Nephron progenitor cell (in vitro differentiated cells): ENCODE measurements around the gene PHF5A.
"Not testable (repeated sequence)": the region's sequence is repeated elsewhere in the genome, so short reads cannot be mapped to it uniquely, and the experiment has no call there.

Experiments
- DNase-seq: peaks from one replicate; pipeline ENCODE4 v3.0.0; 2021
- H3K27ac Mint-ChIP-seq: 2 replicates; pipeline ENCODE4 v1.8.0; 2021; ENCODE audit warnings: mild to moderate bottlenecking, moderate library complexity, mixed read lengths
- H3K27me3 Mint-ChIP-seq: 2 replicates; pipeline ENCODE4 v1.8.0; 2021; ENCODE audit warnings: mild to moderate bottlenecking, low read depth, mixed read lengths; ENCODE audit not compliant: poor library complexity
- H3K36me3 Mint-ChIP-seq: 2 replicates; pipeline ENCODE4 v1.8.0; 2021; ENCODE audit warnings: low read depth, mixed read lengths
- H3K4me1 Mint-ChIP-seq: 2 replicates; pipeline ENCODE4 v1.8.0; 2021; ENCODE audit warnings: mixed read lengths
- H3K4me3 Mint-ChIP-seq: 2 replicates; pipeline ENCODE4 v1.8.0; 2021; ENCODE audit warnings: mild to moderate bottlenecking, moderate library complexity, mixed read lengths
- H3K9me3 Mint-ChIP-seq: 2 replicates; pipeline ENCODE4 v1.8.0; 2021; ENCODE audit warnings: mild to moderate bottlenecking, moderate library complexity, mixed read lengths
- TF ChIP-seq, protein P1 (sequence below): fragments of 200-600 bp; sonication (generic); IDR thresholded peaks from 2 replicates; pipeline ENCODE4 v1.5.0; 2021; ENCODE audit warnings: antibody characterized with exemption

Gene PHF5A

DNA sequence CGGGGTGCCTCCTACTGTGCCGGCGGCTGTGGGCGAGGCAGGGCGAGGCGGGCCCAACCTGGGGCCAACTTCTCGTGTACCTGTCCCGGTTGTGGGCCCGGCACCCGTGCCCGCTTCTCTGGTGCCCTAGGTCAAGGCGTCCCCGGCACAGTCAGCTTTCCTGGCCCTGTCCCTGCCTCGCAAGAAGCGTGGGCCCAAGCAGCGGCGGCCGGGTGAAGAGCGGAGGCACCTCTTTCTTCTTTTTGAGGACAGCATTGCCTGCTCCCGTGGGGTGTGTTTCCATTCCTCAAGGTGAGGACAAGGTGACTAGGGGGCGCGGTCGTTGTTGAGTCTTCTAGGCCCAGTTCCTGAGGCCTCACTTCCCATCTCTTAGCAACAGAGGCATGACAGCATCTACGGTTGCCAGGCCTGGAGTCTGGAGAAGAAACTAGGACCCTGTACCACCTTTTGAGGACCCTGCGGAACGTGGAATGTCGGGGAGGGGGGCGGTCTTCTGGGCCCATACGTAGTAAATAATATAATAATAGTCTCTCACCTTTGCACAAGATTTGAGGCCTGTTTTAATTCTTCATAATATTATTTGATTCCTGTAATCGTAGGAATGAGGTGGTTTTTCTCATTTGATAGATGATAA lies 843 bp upstream of the PHF5A start:
- peaks cover 27% of the 10 kb centered on the region for H3K36me3 Mint-ChIP-seq
- peak overlapping the region; percentile 93 for H3K4me3 Mint-ChIP-seq
- no peaks in the 10 kb centered on the region for H3K9me3 Mint-ChIP-seq
- H3K27ac Mint-ChIP-seq: peak overlapping the region; percentile 100
- DNase-seq: no peak
- no peaks in the 10 kb centered on the region for H3K27me3 Mint-ChIP-seq
- TF ChIP-seq, protein P1, sequence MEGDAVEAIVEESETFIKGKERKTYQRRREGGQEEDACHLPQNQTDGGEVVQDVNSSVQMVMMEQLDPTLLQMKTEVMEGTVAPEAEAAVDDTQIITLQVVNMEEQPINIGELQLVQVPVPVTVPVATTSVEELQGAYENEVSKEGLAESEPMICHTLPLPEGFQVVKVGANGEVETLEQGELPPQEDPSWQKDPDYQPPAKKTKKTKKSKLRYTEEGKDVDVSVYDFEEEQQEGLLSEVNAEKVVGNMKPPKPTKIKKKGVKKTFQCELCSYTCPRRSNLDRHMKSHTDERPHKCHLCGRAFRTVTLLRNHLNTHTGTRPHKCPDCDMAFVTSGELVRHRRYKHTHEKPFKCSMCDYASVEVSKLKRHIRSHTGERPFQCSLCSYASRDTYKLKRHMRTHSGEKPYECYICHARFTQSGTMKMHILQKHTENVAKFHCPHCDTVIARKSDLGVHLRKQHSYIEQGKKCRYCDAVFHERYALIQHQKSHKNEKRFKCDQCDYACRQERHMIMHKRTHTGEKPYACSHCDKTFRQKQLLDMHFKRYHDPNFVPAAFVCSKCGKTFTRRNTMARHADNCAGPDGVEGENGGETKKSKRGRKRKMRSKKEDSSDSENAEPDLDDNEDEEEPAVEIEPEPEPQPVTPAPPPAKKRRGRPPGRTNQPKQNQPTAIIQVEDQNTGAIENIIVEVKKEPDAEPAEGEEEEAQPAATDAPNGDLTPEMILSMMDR: no peak
- H3K4me1 Mint-ChIP-seq: peaks cover 41% of the 10 kb centered on the region

DNA sequence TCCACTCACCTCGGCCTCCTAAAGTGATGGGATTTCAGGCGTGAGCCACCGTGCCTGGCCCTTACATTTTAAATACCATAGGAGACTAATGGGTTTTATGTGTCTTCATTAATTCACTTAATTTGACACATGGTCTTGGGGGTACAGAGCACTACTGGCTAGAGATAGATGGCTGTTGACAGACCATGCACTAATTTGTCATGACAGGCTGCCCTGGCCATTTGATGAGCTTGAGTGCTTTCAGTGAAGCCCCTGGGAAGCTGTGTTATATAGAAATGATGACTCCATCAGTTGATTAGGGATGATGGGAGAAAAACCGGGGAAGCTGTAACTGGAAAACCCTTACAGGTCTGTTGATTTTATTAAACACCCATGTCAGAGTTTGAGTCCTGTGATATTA lies 6.6 kb downstream of the PHF5A start:
- Mint-ChIP-seq H3K36me3 (peaks cover 50% of the 10 kb centered on the region), H3K9me3 (no peaks in the 10 kb centered on the region)

DNA sequence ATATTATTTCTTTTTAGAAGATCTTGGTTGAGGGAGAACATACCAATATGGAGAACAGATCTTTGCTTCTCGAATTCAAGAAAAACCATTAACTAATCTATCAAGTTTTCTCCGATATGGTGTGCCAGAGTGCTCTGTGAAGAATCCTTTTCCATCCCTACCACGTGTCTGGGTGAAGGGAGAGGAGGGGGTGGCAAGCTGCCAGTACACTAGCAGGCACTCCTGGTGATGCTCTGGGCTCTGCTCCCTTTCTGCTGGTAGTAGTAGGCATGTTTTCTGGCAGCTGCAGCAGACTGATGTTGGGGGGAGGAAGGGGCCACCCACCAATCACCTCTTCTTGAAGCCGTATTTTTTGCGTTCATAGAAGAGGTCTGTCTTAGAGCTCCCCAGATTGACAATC lies 8.4 kb downstream of the PHF5A start:
- H3K4me1 Mint-ChIP-seq, DNase-seq, H3K27ac Mint-ChIP-seq, H3K9me3 Mint-ChIP-seq, H3K4me3 Mint-ChIP-seq, H3K27me3 Mint-ChIP-seq: not testable (repeated sequence)
- H3K36me3 Mint-ChIP-seq: peaks cover 42% of the 10 kb centered on the region

More for the DNA sequence above, 6.6 kb downstream of the PHF5A start:
- no peak for DNase-seq
- peaks cover under 1% of the 10 kb centered on the region for H3K4me1 Mint-ChIP-seq
- TF ChIP-seq, protein P1: no peak
- H3K27me3 Mint-ChIP-seq: peaks cover 3% of the 10 kb centered on the region
- no peak overlapping the region for H3K27ac Mint-ChIP-seq
- no peak overlapping the region for H3K4me3 Mint-ChIP-seq

DNA sequence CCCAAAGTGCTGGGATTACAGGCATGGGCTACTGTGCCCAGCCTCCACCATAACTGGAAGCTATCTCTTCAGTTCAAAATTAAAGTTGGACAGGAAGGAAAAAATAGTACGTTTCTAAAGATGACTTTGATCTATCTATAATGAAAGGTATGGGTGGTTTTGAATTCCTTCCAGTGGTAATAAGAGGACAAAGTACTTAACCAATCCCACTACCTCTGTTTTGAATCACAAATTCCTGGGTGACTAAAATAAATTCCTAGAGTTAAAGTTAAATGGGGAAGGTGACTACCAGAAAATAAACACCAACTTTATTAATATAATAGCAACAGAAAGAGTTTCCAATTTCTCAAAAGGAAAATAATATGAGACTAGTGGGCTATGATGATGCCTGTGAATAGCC lies 9.1 kb downstream of the PHF5A start:
- TF ChIP-seq, protein P1: no peak
- DNase-seq: no peak
- H3K4me3 Mint-ChIP-seq: no peak overlapping the region
- peaks cover 36% of the 10 kb centered on the region for H3K36me3 Mint-ChIP-seq
- H3K4me1 Mint-ChIP-seq: no peaks in the 10 kb centered on the region
- no peaks in the 10 kb centered on the region for H3K9me3 Mint-ChIP-seq
- H3K27ac Mint-ChIP-seq: no peak overlapping the region
- peaks cover 3% of the 10 kb centered on the region for H3K27me3 Mint-ChIP-seq

DNA sequence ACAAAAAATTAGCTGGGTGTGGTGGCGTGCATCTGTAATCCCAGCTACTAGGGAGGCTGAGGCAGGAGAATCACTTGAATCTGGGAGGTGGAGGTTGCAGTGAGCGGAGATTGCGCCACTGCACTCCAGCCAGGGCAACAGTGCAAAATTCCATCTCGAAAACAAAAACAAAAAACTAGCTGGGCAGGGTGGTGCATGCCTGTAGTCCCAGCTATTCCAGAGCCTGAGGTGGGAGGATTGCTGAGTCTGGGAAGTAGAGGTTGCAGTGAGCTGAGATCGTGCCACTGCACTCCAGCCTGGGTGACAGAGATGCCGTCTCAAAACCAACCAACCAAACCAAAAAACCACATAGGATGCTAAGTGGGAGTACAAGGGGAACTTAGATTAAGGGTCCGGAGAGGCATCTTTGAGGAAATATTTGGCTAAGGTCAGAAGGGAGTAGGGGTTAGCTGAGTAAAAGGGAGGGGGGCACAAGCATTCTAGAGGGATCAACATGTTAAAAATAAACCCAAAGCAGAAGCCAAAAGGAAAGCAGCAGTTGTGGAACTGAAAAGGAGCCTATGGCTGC lies 10.2 kb downstream of the PHF5A start:
- peaks cover 3% of the 10 kb centered on the region for H3K27me3 Mint-ChIP-seq
- TF ChIP-seq, protein P1: no peak
- DNase-seq: no peak
- H3K36me3 Mint-ChIP-seq: peaks cover 31% of the 10 kb centered on the region
- H3K4me3 Mint-ChIP-seq: no peak overlapping the region
- H3K4me1 Mint-ChIP-seq: no peaks in the 10 kb centered on the region
- H3K9me3 Mint-ChIP-seq: no peaks in the 10 kb centered on the region
- no peak overlapping the region for H3K27ac Mint-ChIP-seq

DNA sequence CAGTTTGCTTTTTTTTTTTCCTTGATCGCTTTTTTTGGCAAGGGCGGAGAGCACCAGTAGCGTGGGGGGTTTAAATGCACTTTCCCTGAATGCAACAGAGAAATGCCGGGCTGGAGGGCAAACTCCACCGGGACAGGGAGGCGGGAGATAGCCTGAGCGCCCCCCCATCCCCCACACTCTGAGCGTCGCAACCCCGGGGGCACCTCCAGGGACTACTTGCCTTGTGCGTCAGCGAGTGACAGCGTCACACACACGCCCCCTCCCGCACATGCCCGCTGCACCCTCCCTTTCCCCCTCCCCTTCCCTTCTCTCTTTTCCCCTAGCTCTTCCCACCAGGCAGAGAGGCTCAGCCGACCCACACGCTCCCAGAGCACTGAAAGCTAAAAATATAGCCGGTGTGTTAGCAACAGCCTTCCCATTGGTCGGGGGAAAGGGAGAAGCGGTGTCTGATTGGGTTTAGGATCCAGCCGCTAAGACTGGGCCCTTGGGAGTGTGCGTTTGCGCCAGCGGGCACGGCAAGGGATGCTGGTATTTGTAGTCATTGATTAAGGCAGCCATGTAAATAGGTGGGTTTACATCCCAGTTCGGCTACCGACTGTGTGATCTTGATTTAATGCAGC lies 20.2 kb downstream of the PHF5A start:
- Mint-ChIP-seq H3K4me1 (peaks cover 20% of the 10 kb centered on the region), H3K27ac (peak overlapping the region; percentile 100), H3K27me3 (peaks cover 2% of the 10 kb centered on the region), H3K9me3 (no peaks in the 10 kb centered on the region), H3K36me3 (peaks cover 9% of the 10 kb centered on the region), H3K4me3 (peak overlapping the region; percentile 98)
- DNase-seq: peak; percentile 89
- TF ChIP-seq, protein P1: no peak
